Measurements from ENCODE around the gene DSC2. TPM values are rescaled to one million over a fixed set of nuclear protein-coding genes. Genes with fewer than 3 reads are reported as not detected.

Gene DSC2
- polyA plus RNA-seq, 1 donor from 2014 or later, result 16.3 TPM

DNA sequence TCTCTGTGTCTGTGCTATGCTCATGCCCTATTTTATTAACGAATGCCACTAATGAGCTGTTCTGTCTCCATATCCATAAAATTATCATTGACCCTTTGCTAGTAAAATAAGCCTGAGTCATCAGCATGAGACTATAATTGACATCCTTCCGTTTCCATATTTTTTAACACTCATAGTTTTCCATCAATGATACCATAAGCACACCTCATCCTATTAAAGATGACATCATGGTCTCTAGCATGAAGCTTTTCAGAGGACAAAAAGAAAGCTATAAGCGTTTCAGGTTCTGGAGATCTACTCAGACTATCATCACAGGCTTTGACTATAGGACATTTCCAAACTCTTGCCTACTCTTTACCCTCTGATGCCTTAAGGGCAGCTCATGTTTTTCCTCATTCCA is 1.2 kb upstream of the DSC2 start:
- no peak overlapping the region for H3K4me3 ChIP-seq (ENCODE audit: low read length)
- TF ChIP-seq POLR2AphosphoS5 (IDR thresholded peaks at IDR 0.05), result no peak
- TF ChIP-seq CTCF (IDR thresholded peaks at IDR 0.05; ENCODE audit: poor library complexity, severe bottlenecking), result no peak
- no peak for TF ChIP-seq MXI1 (conservative IDR thresholded peaks at IDR 0.05; ENCODE audit: poor library complexity, severe bottlenecking)
- TF ChIP-seq, protein P1, sequence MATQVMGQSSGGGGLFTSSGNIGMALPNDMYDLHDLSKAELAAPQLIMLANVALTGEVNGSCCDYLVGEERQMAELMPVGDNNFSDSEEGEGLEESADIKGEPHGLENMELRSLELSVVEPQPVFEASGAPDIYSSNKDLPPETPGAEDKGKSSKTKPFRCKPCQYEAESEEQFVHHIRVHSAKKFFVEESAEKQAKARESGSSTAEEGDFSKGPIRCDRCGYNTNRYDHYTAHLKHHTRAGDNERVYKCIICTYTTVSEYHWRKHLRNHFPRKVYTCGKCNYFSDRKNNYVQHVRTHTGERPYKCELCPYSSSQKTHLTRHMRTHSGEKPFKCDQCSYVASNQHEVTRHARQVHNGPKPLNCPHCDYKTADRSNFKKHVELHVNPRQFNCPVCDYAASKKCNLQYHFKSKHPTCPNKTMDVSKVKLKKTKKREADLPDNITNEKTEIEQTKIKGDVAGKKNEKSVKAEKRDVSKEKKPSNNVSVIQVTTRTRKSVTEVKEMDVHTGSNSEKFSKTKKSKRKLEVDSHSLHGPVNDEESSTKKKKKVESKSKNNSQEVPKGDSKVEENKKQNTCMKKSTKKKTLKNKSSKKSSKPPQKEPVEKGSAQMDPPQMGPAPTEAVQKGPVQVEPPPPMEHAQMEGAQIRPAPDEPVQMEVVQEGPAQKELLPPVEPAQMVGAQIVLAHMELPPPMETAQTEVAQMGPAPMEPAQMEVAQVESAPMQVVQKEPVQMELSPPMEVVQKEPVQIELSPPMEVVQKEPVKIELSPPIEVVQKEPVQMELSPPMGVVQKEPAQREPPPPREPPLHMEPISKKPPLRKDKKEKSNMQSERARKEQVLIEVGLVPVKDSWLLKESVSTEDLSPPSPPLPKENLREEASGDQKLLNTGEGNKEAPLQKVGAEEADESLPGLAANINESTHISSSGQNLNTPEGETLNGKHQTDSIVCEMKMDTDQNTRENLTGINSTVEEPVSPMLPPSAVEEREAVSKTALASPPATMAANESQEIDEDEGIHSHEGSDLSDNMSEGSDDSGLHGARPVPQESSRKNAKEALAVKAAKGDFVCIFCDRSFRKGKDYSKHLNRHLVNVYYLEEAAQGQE (IDR thresholded peaks at IDR 0.05; ENCODE audit: borderline replicate concordance), result no peak
- TF ChIP-seq RAD21 (conservative IDR thresholded peaks at IDR 0.05), result no peak
- TF ChIP-seq SMC3 (conservative IDR thresholded peaks at IDR 0.05; ENCODE audit: poor library complexity), result no peak
- TF ChIP-seq EZH2 (IDR thresholded peaks at IDR 0.05; ENCODE audit: borderline replicate concordance, insufficient read depth, low read length, poor library complexity, severe bottlenecking), result no peak
- TF ChIP-seq EP300 (conservative IDR thresholded peaks at IDR 0.05; ENCODE audit: poor library complexity, severe bottlenecking), result no peak
- no peak for TF ChIP-seq TAF1 (IDR thresholded peaks at IDR 0.05; ENCODE audit: low read depth)
- no peaks in the 10 kb centered on the region for H3K9me3 ChIP-seq (ENCODE audit: low read length)
- H3K4me2 ChIP-seq (ENCODE audit: low read length), result no peak overlapping the region
- no peaks in the 10 kb centered on the region for H4K20me1 ChIP-seq (ENCODE audit: insufficient read depth)
- no peaks in the 10 kb centered on the region for H3K36me3 ChIP-seq (ENCODE audit: insufficient read depth, low read length)
- no peaks in the 10 kb centered on the region for H3K9me2 ChIP-seq (ENCODE audit: insufficient read depth, low read length)
- H3K79me2 ChIP-seq (replicated peaks; ENCODE audit: insufficient read depth, low read length), result peaks cover 10% of the 10 kb centered on the region
- H3K27me3 ChIP-seq (ENCODE audit: insufficient read depth, low read depth, low read length), result no peaks in the 10 kb centered on the region
- no peaks in the 10 kb centered on the region for H3F3A ChIP-seq (ENCODE audit: insufficient read depth, low read length, poor library complexity, severe bottlenecking)
- no peak overlapping the region for H3K9ac ChIP-seq (ENCODE audit: low read length)
- no peak overlapping the region for H2AFZ ChIP-seq (ENCODE audit: low read depth, low read length)
- no peak overlapping the region for H3K27ac ChIP-seq (ENCODE audit: low read length)

DNA sequence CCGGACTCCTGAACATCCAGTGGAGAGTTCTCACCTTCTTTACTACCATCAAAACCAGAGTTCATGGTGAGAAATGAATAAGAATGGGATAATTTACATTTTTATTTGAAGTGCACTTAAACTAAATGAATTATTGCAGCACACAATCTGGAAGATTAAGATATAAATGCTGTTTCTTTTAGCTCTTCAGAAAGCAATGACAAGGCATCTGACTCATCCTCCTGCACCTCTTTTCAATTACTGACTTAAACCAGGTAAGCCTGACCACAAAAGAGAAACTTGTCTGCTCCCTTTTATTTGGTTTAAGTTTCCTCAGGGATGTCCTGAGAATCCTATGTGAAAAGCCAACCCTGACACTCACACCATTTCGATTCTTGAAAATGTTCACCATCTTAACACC is 720 bp upstream of the DSC2 start:
- Histone ChIP-seq H3K4me3 (ENCODE audit: low read length) (peak overlapping the region; percentile 78), H3K36me3 (ENCODE audit: insufficient read depth, low read length) (no peaks in the 10 kb centered on the region), H3K9me2 (ENCODE audit: insufficient read depth, low read length) (no peaks in the 10 kb centered on the region), H3K27ac (ENCODE audit: low read length) (no peak overlapping the region), H3K79me2 (replicated peaks; ENCODE audit: insufficient read depth, low read length) (peaks cover 14% of the 10 kb centered on the region), H3F3A (ENCODE audit: insufficient read depth, low read length, poor library complexity, severe bottlenecking) (no peaks in the 10 kb centered on the region), H3K9ac (ENCODE audit: low read length) (no peak overlapping the region), H3K4me2 (ENCODE audit: low read length) (peak overlapping the region; percentile 50), H2AFZ (ENCODE audit: low read depth, low read length) (no peak overlapping the region), H3K9me3 (ENCODE audit: low read length) (no peaks in the 10 kb centered on the region), H4K20me1 (ENCODE audit: insufficient read depth) (no peaks in the 10 kb centered on the region), H3K27me3 (ENCODE audit: insufficient read depth, low read depth, low read length) (no peaks in the 10 kb centered on the region)
- TF ChIP-seq, protein P1 (IDR thresholded peaks at IDR 0.05; ENCODE audit: borderline replicate concordance), result no peak
- no peak for TF ChIP-seq RAD21 (conservative IDR thresholded peaks at IDR 0.05)
- no peak for TF ChIP-seq MXI1 (conservative IDR thresholded peaks at IDR 0.05; ENCODE audit: poor library complexity, severe bottlenecking)
- TF ChIP-seq CTCF (IDR thresholded peaks at IDR 0.05; ENCODE audit: poor library complexity, severe bottlenecking), result no peak
- no peak for TF ChIP-seq POLR2AphosphoS5 (IDR thresholded peaks at IDR 0.05)
- no peak for TF ChIP-seq EP300 (conservative IDR thresholded peaks at IDR 0.05; ENCODE audit: poor library complexity, severe bottlenecking)

Measured in neural cell (in vitro differentiated cells).